Fibroblast of lung (primary cell): ENCODE measurements around the gene ARAP3.

ENCODE experiments used
- EZH2 ChIP-seq: IDR thresholded peaks from 2 replicates; pipeline ENCODE4 v1.5.1; 2012; ENCODE audit warnings: low read length, control low read depth, mild to moderate bottlenecking; ENCODE audit errors: missing control alignments
- TF ChIP-seq, protein P1 (sequence below), 2 donors: IDR thresholded peaks in 1 of 2; conservative IDR thresholded peaks in 1 of 2; 1 replicate in 1 of 2; 2 replicates in 1 of 2; pipeline ENCODE4 v1.5.1; 2011 to 2012; ENCODE audit warnings: low read length in 2 of 2, control low read depth in 1 of 2, inconsistent platforms in 1 of 2, low read depth in 1 of 2, mild to moderate bottlenecking in 1 of 2

GRCh38 chr5:141711687-141712086, 29.7 kb upstream of the ARAP3 start:
- TF ChIP-seq, protein P1, sequence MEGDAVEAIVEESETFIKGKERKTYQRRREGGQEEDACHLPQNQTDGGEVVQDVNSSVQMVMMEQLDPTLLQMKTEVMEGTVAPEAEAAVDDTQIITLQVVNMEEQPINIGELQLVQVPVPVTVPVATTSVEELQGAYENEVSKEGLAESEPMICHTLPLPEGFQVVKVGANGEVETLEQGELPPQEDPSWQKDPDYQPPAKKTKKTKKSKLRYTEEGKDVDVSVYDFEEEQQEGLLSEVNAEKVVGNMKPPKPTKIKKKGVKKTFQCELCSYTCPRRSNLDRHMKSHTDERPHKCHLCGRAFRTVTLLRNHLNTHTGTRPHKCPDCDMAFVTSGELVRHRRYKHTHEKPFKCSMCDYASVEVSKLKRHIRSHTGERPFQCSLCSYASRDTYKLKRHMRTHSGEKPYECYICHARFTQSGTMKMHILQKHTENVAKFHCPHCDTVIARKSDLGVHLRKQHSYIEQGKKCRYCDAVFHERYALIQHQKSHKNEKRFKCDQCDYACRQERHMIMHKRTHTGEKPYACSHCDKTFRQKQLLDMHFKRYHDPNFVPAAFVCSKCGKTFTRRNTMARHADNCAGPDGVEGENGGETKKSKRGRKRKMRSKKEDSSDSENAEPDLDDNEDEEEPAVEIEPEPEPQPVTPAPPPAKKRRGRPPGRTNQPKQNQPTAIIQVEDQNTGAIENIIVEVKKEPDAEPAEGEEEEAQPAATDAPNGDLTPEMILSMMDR (conservative IDR thresholded peaks at IDR 0.05 in 1 of 2, IDR thresholded peaks at IDR 0.05 in 1 of 2; ENCODE audit: low read depth in 1 of 2, low read length in 2 of 2) = no peak
- no peak for TF ChIP-seq EZH2
